ENCODE measurements around the gene ARHGAP26. TPM values are rescaled to one million over a fixed set of nuclear protein-coding genes. Genes with fewer than 3 reads are reported as not detected.

The ARHGAP26 gene
- total and polyA plus RNA-seq, 9 donors = 1.9 to 47.1 (median 12.0) TPM

- WGBS, 3 donors = 75 to 90% (median 81%) methylated on average over 3 of the region's 3 CpGs
- no peaks in the 10 kb centered on the region for H3K27me3 ChIP-seq
- H3K36me3 ChIP-seq = no peaks in the 10 kb centered on the region
- DNase-seq = no peak
- H3K9me3 ChIP-seq = no peaks in the 10 kb centered on the region
- H3K4me1 ChIP-seq (ENCODE audit: insufficient read depth) = peaks cover 7% of the 10 kb centered on the region
- intact Hi-C loops (cut with DNase I) = no loop called here
- no peak for TF ChIP-seq POLR2A (IDR thresholded peaks at IDR 0.05)
- no peak for TF ChIP-seq EP300 (IDR thresholded peaks at IDR 0.05)
- no peak for TF ChIP-seq CTCF (IDR thresholded peaks at IDR 0.05)
- no peak overlapping the region for H3K4me3 ChIP-seq
- H3K27ac ChIP-seq = no peak overlapping the region
Observed at GRCh38 chr5:143155455-143155854, 385.3 kb downstream of the ARHGAP26 start.

- no peak overlapping the region for H3K27ac ChIP-seq
- intact Hi-C loops (cut with DNase I) = no loop called here
- WGBS, 3 donors = 44 to 57% (median 53%) methylated on average over 1 of the region's 1 CpG
Observed at GRCh38 chr5:143156086-143156485, 385.9 kb downstream of the ARHGAP26 start.

GRCh38 chr5:143156572-143156971 is 386.4 kb downstream of the ARHGAP26 start:
- Histone ChIP-seq H3K36me3 (no peaks in the 10 kb centered on the region), H3K4me1 (ENCODE audit: insufficient read depth) (peaks cover 7% of the 10 kb centered on the region), H3K4me3 (no peak overlapping the region), H3K9me3 (no peaks in the 10 kb centered on the region), H3K27ac (no peak overlapping the region), H3K27me3 (no peaks in the 10 kb centered on the region)
- 94 to 99% (median 95%) methylated on average over 4 of the region's 4 CpGs for WGBS, 3 donors
- intact Hi-C loops (cut with DNase I) = no loop called here
- no peak for DNase-seq
- TF ChIP-seq EP300 (IDR thresholded peaks at IDR 0.05) (no peak), POLR2A (IDR thresholded peaks at IDR 0.05) (no peak), CTCF (IDR thresholded peaks at IDR 0.05) (no peak)

More at GRCh38 chr5:143156086-143156485, 385.9 kb downstream of the ARHGAP26 start:
- no peak overlapping the region for H3K4me3 ChIP-seq
- peaks cover 7% of the 10 kb centered on the region for H3K4me1 ChIP-seq (ENCODE audit: insufficient read depth)
- no peaks in the 10 kb centered on the region for H3K9me3 ChIP-seq
- no peak for DNase-seq
- no peak for TF ChIP-seq EP300 (IDR thresholded peaks at IDR 0.05)
- TF ChIP-seq CTCF (IDR thresholded peaks at IDR 0.05) = no peak
- no peak for TF ChIP-seq POLR2A (IDR thresholded peaks at IDR 0.05)
- no peaks in the 10 kb centered on the region for H3K36me3 ChIP-seq
- no peaks in the 10 kb centered on the region for H3K27me3 ChIP-seq

GRCh38 chr5:143159031-143159430 is 388.9 kb downstream of the ARHGAP26 start:
- WGBS, 3 donors = 58 to 75% (median 63%) methylated on average over 3 of the region's 3 CpGs
- no peak overlapping the region for H3K4me3 ChIP-seq
- intact Hi-C loops (cut with DNase I) = no loop called here
- H3K27me3 ChIP-seq = no peaks in the 10 kb centered on the region
- DNase-seq = no peak
- no peak overlapping the region for H3K27ac ChIP-seq
- TF ChIP-seq POLR2A (IDR thresholded peaks at IDR 0.05) = no peak
- TF ChIP-seq CTCF (IDR thresholded peaks at IDR 0.05) = no peak
- no peak for TF ChIP-seq EP300 (IDR thresholded peaks at IDR 0.05)
- no peaks in the 10 kb centered on the region for H3K9me3 ChIP-seq
- no peaks in the 10 kb centered on the region for H3K36me3 ChIP-seq
- peaks cover 3% of the 10 kb centered on the region for H3K4me1 ChIP-seq (ENCODE audit: insufficient read depth)
